ENCODE results near the gene CYP3A4.
"Not testable (repeated sequence)": the region's sequence is repeated elsewhere in the genome, so short reads cannot be mapped to it uniquely, and the experiment has no call there.

CYP3A4 gene

DNA sequence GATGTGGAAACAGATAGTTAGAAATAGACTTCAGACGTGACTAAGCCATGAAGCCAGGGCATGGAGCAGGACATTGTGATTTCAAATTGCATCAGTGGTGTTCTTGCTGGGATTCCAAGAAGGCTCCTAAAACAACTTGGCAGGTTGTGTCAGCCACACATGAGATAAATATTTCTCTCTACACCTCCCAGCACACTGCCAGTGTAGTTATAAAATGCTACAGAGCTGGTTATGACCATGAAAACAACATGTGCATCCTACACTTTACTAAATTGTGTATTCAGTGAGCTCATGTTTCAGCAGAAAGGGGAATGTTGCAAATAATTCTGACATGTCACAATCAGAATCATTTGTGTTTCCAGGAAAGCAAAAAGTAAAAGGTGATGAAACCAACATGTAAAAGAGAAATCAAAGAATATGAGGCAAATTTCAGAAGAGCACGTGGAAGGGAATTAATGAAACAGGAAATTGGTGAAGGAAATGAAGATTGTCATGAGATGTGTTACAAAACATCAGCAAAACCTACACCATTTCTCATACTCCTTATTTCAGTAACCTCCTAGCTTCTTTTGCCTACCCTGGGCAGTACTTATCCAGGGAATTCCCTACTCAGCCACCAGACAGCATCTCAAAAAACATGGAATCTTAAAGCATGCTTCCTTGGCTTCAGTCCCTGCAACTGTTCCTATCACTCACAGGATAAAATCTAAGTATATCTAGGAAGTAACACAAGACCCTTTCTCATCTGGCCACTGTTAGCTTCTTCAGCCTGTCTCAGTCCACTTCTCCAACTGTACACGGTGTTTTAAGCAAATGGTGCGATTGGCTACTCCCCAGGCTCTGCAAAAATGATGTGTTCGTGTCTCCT lies 43.2 kb downstream of the CYP3A4 start:
- in situ Hi-C loops (cut with MboI; ENCODE audit: low sequenced_read_pairs, unreplicated experiment) = no loop called here
- TF ChIP-seq, protein P1, sequence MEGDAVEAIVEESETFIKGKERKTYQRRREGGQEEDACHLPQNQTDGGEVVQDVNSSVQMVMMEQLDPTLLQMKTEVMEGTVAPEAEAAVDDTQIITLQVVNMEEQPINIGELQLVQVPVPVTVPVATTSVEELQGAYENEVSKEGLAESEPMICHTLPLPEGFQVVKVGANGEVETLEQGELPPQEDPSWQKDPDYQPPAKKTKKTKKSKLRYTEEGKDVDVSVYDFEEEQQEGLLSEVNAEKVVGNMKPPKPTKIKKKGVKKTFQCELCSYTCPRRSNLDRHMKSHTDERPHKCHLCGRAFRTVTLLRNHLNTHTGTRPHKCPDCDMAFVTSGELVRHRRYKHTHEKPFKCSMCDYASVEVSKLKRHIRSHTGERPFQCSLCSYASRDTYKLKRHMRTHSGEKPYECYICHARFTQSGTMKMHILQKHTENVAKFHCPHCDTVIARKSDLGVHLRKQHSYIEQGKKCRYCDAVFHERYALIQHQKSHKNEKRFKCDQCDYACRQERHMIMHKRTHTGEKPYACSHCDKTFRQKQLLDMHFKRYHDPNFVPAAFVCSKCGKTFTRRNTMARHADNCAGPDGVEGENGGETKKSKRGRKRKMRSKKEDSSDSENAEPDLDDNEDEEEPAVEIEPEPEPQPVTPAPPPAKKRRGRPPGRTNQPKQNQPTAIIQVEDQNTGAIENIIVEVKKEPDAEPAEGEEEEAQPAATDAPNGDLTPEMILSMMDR (IDR thresholded peaks at IDR 0.05; ENCODE audit: borderline replicate concordance, control extremely low read depth, extremely low read depth, insufficient read depth, missing control alignments) = no peak
- no peak for DNase-seq (ENCODE audit: low spot score)

DNA sequence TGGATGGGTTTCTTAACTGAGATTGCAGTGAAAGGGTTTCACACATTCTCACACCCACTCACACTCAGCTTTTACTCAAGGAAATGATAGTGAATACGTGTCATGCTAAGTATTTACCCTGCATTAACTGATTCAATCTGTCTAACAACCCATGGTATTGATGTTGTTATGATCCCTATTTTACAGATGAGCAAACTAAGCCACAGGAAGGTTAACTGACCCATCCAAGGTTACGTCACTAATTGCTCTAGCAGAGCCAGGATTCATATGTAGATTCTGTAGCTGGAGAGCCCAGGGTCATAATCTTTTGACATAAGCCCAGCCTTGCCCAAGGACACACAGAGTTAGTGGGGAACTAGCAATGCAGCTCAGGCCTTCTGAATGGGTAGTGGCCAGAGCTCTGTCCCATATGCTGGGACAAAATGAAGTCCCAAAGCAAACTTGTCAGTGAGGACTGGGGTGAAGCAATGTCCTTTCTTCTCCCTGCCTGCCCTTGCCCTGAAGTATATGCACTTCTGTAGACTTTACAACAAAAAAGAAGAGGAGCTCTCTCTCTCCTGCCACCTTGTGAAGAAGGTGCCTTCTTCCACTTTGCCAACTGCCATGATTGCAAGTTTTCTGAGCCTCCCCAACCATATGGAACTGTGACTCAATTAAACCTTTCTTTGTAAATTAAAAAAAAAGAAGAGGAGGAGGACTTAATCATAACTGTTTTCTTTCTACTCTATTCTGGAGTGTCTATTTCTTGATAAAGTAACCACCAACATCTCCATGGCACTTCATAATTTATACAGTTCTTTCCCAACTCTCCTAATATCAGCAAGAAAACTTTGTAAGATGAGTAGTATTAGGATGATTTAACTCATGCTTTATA lies 44.0 kb downstream of the CYP3A4 start:
- TF ChIP-seq, protein P1 (IDR thresholded peaks at IDR 0.05; ENCODE audit: borderline replicate concordance, control extremely low read depth, extremely low read depth, insufficient read depth, missing control alignments) = no peak
- in situ Hi-C loops (cut with MboI; ENCODE audit: low sequenced_read_pairs, unreplicated experiment) = no loop called here
- no peak for DNase-seq (ENCODE audit: low spot score)

DNA sequence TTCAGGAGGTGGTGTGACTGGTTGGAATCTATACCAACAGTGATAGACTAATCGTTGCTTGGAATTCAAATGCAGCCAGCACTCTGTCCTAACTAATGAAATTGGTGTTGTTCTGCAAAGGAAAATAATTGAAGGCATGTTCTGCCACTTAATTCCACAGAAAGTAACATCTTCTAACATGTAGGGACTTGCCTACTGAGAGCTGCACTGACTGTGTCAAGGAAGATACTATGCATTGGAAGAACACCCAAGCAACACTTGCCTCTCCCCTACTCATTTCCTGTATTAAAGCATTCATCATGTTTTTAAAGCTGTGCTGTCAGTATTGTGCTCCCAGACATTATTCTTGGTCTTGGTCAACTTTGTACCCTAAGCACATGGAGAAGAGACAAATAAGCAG lies 46.3 kb downstream of the CYP3A4 start:
- in situ Hi-C loops (cut with MboI; ENCODE audit: low sequenced_read_pairs, unreplicated experiment) = no loop called here
- TF ChIP-seq, protein P1 (IDR thresholded peaks at IDR 0.05; ENCODE audit: borderline replicate concordance, control extremely low read depth, extremely low read depth, insufficient read depth, missing control alignments) = no peak
- no peak for DNase-seq (ENCODE audit: low spot score)

DNA sequence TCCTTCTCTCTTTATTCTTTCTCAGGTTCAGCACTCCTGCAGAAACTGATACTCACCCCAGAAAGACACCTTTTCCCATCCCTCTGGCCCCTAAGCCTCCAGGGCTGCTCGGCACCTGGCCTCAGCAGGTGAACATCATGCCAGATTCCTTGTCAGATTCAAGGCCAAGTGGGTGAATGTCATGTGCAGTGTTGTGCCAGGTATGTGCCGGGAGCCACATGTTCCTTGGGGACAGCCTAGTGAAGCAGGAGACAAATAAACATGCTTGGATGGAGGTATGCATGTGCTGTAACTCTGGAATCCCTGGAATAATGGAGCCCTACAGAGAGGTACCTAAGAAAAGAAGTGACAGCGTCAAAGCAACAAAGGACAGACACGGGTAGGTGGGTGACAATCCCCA lies 47.3 kb downstream of the CYP3A4 start:
- in situ Hi-C loops (cut with MboI; ENCODE audit: low sequenced_read_pairs, unreplicated experiment); DNase-seq (ENCODE audit: low spot score): not testable (repeated sequence)

DNA sequence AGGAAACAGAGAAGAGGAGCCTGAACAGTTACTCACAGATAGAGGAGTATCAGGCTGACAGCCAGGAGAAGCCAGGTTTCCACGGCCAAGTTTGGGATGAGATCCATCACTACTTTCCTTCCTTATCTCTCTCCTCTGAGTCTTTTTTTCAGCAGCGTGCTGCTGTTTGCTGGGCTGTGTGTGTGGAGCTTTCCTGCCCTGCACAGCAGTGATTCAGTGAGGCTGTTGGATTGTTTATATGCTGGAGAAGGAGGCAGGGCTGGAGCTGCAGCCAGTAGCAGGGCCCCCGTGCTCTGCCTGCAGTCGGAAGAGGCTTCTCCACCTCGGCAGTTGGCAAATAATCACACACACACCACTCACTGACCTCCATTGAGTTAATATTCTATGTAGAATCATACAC lies 49.0 kb downstream of the CYP3A4 start, which contains the start of gene CYP3A7:
CYP3A7 (minus strand) TSS at position 210 of the 400 bp plus-strand sequence; CDS start at position 107, 103 bp downstream.
- in situ Hi-C loops (cut with MboI; ENCODE audit: low sequenced_read_pairs, unreplicated experiment) = no loop called here
- TF ChIP-seq, protein P1 (IDR thresholded peaks at IDR 0.05; ENCODE audit: borderline replicate concordance, control extremely low read depth, extremely low read depth, insufficient read depth, missing control alignments) = no peak

DNA sequence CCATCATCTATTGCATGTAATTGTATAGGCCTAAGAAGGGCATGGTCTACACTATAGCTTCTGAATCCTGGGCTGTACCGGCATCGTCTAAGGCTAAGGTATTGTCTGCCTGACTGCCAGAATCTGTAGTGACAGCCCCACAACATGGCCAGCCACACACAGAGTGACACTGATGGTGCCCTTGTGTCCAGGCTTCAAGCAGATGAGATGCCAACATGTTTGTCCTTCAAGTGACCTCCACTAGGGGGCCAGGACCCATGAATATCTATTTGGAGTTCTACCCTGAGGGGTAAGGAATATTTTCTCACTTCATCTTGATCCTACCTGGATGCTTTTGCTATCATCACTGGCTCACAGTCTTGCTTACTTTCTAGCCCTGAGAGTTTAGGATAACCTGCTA lies 50.5 kb downstream of the CYP3A4 start:
- no peak for DNase-seq (ENCODE audit: low spot score)
- TF ChIP-seq, protein P1 (IDR thresholded peaks at IDR 0.05; ENCODE audit: borderline replicate concordance, control extremely low read depth, extremely low read depth, insufficient read depth, missing control alignments) = no peak
- in situ Hi-C loops (cut with MboI; ENCODE audit: low sequenced_read_pairs, unreplicated experiment) = no loop called here

More for the DNA sequence above, 49.0 kb downstream of the CYP3A4 start, which contains the start of gene CYP3A7:
- no peak for DNase-seq (ENCODE audit: low spot score)
